GM03348 (cell line): ENCODE results near the gene CELSR3.

Experiments
- DNase-seq: peaks from one replicate; pipeline ENCODE4 v3.0.0; 2012; ENCODE audit warnings: low spot score

CELSR3 gene

DNA sequence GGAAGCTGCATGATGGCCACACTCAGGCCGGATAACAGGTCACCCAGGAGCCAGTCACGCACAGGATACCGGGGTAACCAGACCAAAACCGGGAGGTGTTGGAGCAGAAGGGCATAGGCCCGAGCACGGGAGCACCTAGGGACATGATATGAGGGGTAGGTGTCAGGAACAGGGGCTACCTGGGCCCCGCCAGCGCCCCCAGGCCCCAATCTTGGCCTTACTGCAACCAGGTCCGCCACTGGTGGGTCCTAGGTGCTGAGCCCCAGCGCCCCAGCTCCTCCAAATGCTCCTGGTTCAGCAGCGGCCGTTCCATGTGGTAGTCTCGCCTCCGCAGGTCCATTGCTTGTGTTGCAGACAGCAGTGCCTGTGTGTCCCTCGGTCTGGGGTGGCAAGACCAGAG is 29.4 kb downstream of the CELSR3 start:
- no peak for DNase-seq

DNA sequence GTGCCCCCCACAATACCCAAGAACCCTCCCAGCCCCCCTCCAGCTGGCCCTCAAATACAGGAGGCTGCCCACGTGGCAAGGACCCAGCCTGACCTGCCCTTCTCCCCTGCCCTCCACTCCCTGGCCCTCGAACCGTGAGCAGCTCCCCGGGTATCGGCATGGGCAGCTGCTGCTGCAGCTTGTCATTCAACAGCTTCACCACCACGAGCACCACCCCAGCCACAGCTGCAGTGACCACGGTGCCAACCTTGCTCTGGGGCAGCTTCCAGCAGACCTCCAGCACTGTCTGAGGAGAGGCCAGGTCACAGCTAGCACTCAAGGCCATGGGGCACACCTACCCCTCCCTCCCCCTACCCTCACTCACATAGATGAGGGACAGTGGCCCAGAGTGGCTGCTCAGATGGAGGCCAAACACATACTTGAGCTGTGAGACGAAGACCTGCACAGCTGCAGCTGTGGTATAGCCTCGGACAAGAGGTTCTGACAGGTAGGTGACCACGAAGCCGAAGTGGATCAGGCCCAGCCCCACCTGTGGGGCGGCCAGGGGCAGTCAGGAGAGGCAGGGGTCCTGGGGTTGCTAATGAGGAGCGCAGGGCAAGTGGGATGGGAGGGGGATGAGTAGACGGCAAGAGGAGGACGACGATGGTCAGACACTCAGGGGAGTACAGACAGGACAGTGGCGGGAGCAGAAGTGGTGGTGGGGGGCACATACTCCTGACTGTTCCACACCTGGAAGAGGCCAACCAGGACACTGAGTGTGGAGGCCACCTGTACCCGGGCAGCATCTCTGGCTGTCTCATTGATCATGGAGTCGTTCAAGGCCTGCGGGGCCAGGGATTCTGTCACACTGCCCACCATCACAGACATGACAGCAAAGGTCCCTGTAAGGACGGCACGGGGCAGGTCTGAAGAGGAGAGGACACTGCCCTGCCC is 30.9 kb downstream of the CELSR3 start:
- no peak for DNase-seq

DNA sequence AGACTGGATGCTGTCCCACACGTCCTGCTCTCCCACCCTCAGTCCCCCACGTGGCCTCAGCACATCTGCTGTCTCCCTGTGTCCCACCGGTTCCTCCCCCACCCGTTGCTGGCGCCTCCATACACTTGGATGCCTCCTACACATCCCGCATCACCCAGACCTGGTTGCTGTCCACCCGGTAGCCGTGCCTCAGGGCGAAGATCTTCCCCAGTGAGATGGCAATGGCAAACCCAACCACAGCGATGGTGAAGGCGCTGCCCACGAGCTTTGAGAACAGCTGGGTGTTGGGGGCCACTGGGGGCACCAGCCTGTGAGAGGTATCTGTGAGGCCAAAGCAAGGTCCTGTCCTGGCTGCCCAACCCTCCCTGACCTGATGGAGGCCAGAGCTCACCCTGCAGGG is 31.9 kb downstream of the CELSR3 start:
- DNase-seq = no peak

DNA sequence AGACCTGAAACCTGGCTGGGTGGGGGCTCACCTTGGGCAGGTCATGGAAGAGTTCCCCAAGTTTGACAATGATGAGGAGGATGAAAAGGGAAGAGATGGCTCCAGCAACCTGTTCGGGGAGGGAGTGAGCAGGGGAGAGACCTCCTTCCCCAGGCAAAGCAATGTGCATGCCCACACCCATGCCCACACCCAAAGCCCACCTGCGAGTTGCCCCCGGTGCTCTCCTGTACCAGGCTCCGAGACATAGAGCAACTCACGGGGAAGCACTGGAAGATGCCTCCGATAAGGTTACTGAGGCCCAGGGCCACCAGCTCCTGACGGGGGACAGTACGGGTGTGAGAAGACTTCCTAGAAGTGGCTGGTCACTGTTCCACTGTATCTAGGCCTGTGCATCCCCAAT is 32.3 kb downstream of the CELSR3 start:
- DNase-seq = no peak

DNA sequence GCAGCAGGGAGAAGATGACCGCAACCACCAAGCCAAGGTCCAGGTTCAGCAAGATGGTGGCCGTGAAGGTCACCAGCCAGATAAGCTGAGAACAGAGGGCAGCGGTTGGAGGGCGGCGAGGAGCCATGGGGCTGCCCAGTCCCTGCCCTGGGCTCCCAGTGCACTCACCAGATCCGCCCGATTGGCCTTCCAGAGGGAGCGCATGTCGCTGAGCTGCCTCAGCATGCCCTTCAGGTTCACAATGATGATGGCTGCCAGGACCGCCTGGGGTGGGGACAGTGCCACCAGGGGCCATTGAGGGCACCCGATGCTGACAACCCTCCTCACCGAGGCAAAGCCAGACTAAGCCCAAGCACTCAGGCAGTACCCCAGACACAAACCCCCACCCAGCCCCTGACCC is 32.8 kb downstream of the CELSR3 start:
- DNase-seq = no peak

DNA sequence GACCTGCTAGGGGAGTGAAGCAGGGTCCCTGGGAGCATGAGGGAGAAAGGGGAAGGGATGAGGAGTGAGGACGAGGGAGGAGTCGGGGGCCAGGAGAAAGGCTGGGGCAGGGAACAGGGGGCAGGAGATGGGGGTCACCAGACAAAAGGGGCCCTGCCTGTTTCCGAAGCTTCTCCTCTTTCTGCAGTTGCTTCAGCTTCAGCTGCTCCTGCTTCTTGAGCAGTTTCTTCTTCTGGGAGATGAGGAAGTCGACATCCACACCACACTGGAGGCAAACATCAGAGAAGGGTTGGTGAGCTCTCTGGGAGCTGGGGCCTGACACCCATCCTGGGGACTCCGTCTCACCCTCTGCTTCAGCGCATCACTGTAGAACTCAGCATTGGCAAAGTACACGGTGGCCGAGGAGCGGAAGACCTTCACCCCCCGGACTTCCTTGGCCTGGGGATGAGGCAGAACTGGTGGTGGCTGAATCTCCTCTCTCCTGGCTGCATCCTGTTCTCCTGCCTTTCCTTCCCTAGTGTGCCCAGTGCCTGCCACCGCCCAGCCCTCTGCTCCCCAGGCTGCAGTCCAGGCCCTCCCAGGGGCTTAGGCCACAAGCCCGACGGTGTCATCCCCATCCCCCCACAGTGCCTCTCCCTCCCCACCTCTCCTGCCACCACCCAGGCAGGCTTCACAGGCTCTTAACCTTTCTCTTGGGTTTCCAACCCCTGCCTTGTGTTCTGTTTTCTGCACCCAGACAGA is 34.2 kb downstream of the CELSR3 start:
- no peak for DNase-seq

DNA sequence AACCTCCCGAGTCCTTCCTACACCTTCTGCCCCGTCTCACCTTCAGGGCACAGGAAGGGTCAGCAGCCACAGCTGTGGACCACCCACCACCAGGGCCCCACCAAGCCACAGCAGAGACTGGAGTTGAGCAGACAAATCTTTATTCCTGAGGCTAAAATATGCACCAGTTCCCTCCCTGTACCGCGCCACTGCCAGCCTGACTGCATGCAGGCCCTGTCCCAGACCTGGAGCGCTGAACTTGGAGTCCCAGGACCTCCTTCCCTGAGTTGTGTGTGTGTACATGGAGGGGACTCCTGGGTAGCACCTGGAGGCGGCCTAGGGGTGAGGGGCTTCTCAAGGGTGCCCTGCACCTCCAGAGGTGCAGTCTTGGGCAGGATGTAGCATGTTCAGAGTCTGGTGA is 37.1 kb downstream of the CELSR3 start:
- DNase-seq = no peak

DNA sequence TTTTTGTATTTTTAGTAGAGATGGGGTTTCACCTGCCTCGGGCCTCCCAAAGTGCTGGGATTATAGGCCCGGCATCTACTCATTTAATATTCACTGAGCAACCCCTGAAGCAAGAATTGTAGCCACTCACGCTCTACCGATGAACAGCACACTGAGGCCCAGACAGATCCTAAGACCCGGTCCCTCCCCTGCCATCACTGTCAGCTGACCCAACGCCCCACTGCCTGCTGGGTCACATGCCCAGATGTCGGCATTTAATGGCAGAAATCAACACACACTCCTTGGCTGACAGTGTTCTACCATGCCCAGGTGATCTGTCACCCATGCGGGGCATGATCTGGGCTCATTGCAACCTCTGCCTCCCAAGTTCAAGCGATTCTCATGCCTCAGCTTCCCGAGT is 37.9 kb downstream of the CELSR3 start:
- no peak for DNase-seq

DNA sequence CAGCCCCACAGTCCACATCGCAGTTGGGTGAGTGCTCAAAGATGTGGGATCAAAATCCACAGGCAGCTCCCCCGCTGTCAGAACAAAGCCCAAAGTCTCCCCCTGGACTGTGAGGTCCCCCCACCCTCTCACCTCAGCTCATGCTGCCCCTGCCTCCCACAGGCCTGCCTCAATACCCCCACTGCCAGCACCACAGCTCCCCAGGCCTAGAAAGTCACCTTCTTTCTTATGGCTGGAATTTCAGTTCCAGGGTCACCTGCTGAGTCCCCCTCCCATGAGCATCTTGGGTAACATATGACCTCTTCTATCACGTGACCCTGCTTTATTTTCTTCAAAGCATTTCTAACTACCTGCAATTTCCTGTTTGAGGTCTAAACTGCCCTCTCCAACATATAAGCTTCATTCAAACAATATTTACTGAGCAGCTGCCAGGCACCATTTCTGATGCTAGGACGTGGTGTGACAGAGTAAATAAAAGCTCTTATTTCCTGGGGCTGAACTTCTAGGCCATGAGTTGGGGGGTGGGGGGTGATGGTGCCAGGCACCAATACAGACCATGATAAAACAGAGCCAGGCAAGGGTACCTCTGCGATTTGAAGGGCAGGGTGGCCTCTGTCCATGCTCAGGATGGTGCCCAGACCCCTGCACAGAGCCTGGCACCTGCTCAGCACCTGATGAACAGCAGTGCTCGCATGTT is 38.7 kb downstream of the CELSR3 start:
- DNase-seq = no peak

DNA sequence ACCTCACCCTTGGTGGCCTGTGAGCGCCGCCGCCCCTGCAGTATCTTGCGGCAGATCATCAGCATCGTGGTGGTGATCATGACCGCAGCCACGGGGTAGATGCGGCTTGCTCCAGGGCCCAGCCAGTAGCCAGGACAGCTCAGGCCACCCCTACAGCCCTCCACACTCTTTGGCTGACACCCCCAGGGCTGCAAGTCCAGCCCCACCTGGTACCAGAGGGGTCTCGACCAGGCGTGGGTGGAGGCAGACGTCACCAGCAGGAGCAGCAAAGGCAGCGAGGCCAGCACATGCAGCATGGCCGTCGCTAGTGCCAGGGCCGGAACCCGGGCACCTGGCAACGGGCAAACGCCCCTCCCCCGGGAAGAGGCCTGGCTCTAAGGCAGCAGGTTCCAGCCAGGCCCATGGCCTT is 41.2 kb downstream of the CELSR3 start, which contains the start of gene TMEM89:
TMEM89 (minus strand) TSS at position 309 of the 409 bp plus-strand sequence; CDS start at position 296, 13 bp downstream.
- no peak for DNase-seq

DNA sequence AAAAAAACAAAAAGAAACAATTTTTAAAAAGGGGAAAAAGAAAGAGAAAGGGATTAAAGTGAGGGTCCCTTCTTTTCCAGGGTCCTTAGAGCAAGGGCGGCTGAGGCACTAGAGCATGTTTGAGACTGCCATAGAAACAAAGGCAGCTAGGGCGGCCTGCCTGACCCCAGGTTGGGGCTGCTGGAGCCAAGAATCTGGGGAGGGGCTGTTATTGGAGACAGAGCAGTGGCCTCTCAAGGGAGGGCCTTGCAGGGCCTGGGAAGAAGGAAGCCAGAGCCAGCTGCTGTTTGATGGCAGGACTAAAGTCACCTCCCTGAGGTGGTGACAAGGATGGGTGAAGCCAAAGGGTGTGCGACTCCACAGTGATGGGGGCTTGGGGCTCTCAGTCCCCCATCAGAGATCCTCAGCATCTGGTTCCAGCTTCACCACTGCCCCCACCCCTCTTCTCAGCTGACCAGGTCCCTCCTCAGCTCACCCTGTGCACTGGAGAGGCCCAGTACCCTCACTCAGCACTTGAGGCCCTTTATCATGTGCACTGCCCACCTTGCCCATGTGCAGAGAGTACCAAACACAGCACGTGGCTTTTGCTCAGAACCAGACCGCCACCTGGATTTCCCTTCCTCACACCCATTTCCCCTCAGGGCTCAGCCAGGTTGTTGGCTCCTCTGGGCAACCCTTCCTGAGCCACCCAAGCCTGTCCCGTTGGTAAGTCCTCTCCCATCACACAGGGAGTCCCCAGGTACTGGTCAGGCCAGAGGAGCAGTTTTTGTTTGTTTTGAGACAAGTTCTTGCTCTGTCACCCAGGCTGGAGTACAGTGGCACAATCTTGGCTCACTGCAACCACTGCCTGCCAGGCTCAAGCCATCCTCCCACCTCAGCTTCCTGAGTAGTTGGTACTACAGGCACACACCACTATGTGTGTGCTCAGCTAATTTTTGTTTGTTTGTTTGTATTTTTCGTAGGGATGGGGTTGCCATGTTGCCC is 42.9 kb downstream of the CELSR3 start:
- DNase-seq = no peak

DNA sequence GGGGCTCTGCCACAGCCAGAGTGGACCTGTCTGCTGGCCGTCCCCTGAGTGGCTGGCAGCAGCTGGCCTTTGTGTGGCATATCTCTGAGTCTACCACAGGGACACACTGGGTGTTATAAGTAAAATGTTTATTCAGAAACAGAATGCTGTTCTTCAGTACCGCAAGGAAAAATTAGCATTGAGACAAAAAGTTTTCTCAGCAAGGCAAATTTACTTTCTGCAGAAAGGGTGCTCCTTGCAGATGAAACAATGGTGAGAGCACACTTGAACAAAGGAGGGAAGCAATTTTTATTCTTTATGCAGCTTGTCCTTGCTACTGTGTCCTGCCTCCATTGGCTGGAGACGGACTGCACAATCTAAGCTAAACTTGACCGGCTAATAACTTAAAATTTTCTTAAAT is 45.1 kb downstream of the CELSR3 start:
- no peak for DNase-seq

DNA sequence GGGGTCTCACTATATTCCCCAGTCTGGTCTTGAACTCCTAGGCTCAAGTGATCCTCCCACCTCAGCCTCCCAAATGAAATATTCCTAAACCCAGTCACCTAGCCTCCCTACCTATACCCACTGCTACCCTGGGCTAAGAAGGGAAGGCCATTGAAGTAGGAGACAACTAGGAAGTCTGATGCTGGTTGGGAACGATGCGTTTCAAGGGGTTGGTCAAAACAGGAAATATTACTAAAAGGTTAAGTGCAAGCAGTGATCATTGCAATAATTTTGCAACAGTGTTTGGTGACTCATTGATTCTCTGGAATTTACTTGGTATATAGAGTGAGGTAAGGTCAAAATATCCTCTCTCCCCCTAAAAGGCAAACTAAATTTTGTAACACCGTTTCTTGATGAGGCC is 48.6 kb downstream of the CELSR3 start:
- peak; percentile 80 for DNase-seq

DNA sequence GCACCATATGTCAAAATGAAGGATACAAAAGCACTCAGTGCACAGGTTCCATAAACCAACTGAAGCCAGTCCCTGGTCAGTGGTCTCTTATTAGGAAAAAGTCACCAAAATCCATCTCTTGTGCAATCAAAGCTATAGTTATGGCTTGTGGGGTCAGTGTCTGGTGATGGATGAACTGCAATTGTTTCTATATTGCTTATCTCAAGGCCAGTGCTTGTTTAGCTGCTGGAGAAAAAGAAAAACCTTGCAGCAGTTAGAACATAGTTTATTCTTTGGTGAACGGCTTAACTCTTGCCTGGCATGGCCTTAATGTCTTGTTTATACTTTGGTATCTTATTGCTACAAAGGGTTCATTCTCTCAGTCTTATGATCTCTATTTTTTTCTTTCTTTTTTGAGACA is 50.4 kb downstream of the CELSR3 start:
- DNase-seq = no peak

DNA sequence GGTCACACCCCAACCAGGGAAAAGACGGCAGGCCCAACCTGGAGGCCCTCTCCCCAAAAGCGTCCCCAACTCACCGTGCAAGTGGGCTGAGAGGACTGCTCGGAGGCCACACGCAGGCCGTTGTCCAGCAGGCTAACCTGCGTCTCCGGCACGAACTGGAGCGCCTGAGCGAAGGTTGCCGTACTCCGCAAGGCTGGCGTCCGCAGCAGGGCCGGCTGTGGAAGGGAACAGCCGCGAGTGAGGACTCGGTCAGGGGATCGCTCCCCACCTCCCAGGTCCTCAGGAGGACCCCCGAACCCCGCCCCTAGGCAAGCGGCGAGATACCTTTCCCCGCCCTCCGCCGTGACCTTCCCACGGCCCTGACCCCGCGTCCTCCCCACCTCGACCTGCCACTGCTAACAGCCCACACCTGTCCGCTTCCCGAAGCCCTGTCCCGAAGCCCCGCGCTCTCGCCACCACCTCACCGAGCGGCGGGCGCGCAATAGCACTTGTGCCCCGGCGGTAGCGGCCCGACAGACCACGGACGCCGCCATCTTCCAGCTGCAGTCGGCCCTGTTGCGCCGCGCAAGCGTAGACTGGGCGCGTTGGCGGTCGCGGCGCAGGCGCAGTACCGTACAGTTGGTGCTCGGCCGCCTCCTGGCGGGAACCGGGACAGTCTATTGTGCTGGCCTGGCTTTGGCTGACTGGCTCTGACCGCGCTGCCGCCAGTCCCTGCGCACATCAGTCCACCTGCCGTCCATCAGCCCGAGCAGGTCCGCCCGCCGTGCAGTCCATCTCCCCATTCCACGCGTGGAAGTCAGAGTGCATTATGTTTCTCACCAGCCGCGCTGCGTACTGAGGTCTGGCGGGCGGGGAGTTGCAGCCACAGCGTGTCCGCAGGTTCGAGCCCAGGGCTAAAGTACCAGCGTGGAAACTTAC is 53.3 kb downstream of the CELSR3 start, which contains the start of gene UQCRC1:
UQCRC1 (minus strand) TSS at position 559 of the 918 bp plus-strand sequence; CDS start at position 533, 26 bp downstream.
- peak; percentile 99 for DNase-seq

DNA sequence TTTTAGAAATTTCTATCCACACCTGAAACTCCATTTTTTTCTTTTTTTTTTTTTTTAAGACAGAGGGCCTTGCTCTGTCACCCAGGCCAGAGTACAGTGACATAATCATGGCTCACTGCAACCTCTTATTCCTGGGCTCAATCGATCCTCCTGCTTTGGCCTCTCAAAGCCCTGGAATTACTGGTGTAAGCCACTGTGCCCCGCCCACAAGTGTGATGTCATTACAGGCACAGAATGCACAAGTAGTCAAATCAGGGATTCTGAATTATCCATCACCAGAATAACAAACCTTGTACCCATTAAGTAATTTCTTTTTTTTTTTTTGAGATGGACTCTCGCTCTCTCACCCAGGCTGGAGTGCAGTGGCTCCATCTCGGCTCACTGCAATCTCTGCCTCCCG is 55.2 kb downstream of the CELSR3 start:
- DNase-seq = no peak

DNA sequence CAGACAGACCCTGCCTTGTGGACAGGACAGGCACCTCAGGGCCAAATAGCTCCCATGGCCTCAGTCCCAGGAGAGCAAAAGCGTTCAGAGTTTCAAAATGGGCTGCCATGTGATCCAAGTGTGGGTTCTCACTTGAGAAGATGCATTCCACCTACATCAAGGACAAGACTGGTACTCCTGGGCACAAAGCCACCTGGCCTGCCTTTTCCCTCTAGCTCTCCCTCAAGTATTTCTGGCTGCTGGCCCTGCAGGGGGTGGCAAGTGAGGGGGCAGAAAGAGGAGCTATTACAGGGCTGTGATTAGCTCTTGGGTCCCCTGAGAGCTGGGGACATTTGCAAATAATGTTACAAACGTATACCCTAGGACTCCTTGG is 61.1 kb downstream of the CELSR3 start:
- no peak for DNase-seq

DNA sequence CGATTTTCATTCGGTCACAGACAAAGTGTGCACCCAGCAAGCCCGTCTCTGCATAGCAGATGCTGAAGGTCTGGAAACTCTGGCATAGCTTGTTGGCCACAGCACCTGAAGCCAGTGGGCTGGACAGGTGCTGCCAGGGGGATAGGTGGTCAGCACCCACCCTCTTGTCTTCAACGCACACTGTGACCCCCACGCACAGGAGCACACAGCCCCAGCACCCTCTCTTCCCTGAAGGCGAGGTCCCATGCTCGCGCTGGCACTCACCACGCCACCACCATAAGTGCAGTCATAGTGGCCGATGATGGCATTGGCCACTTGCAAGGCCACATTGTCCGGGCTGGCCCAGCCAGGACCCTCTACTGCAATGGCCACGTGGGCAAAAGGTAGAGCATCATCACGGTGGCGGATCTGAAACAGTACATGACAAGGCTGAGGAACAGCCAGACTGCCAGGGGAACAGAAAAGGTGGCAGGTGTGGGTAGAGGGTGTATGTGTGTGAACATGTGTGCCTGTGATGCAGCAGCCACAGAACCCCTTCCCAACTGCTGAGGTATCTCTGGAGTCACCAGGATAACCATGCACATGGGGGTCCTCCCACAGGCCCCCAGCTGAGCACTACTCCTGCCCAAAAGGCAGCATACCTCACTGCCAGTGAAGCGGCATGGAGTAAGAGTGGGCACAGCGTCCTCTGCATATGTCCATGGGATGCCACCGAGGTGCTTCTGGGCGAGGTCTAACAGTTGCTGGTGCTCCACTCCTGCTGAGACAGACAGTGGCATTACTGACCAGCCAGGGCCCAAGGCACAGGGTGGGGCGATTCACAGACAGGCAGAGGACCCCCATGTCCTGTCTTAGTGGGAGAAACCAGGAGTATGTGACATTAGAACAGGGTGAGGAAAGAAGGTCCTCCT is 61.7 kb downstream of the CELSR3 start:
- no peak for DNase-seq
